Fibroblast of pulmonary artery (primary cell): ENCODE measurements around the gene MEI4.
"Not testable (repeated sequence)": the region's sequence is repeated elsewhere in the genome, so short reads cannot be mapped to it uniquely, and the experiment has no call there.

ENCODE experiments used
- DNase-seq: peaks from one replicate; pipeline ENCODE4 v3.0.0-alpha.2; 2010; ENCODE audit warnings: low read depth
- H3K4me3 ChIP-seq: replicated peaks from 2 replicates; pipeline ENCODE4 v1.5.1; 2011; ENCODE audit warnings: low read depth, mild to moderate bottlenecking, control low read depth, low read length, moderate library complexity
- TF ChIP-seq, protein P1 (sequence below): IDR thresholded peaks from 2 replicates; pipeline ENCODE4 v1.5.1; 2011; ENCODE audit warnings: mild to moderate bottlenecking, control low read depth, low read length, inconsistent platforms; ENCODE audit errors: missing control alignments

The MEI4 gene

DNA sequence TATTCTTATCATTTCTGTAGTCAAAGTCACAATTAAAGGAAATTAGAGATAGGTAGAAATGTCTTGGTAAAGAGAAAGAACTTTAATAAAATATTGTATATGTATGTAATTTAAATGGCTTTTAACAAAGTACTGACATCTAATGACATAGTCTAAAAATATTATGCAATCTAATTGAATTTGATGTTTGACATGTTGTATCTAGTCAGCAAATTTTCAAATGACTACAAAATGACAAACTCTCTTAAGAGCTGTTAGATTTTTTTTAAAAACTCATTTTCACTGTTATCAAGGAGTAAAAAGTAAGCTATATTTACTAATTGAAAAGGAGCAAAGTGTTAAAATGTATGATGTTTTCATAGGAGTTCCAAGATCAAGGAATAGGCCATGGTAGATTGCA is 176.9 kb downstream of the MEI4 start:
- DNase-seq: no peak

DNA sequence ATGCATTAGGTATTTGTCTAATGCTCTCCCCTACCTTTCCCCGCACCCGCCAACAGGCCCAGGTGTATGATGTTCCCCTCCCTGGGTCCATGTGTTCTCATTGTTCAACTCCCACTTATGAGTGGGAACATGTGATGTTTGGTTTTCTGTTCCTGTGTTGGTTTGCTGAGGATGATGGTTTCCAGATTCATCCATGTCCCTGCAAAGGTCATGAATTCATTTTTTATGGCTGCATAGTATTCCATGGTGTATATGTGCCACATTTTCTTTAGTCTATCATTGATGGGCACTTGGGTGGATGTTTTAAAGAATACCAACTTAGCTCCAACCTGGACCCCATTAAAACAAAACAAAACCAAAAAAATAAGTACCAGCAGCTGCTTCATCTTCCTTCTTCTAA is 180.9 kb downstream of the MEI4 start:
- not testable (repeated sequence) for H3K4me3 ChIP-seq, DNase-seq

More for the DNA sequence above, 176.9 kb downstream of the MEI4 start:
- TF ChIP-seq, protein P1, sequence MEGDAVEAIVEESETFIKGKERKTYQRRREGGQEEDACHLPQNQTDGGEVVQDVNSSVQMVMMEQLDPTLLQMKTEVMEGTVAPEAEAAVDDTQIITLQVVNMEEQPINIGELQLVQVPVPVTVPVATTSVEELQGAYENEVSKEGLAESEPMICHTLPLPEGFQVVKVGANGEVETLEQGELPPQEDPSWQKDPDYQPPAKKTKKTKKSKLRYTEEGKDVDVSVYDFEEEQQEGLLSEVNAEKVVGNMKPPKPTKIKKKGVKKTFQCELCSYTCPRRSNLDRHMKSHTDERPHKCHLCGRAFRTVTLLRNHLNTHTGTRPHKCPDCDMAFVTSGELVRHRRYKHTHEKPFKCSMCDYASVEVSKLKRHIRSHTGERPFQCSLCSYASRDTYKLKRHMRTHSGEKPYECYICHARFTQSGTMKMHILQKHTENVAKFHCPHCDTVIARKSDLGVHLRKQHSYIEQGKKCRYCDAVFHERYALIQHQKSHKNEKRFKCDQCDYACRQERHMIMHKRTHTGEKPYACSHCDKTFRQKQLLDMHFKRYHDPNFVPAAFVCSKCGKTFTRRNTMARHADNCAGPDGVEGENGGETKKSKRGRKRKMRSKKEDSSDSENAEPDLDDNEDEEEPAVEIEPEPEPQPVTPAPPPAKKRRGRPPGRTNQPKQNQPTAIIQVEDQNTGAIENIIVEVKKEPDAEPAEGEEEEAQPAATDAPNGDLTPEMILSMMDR: no peak
- no peak overlapping the region for H3K4me3 ChIP-seq

DNA sequence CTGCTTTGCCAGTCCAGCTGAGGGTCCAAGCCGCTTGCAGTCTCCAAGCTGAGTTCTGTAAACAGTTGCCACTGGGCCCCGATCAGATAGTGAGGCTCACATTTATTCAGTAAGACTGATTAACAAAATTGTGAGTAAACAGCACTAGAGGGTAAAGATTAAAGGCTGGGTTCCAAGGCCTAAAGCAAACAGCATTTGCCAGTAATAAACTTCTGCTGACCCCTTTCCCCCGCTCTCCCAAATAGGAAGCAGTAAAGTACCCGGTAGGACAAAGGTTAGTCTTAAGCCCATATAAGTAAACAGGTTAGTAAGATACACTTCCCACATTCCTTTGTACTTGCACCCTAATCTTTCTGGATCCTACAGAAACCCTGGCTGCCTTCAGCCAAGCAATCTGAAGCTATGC is 181.8 kb downstream of the MEI4 start:
- no peak for DNase-seq
- H3K4me3 ChIP-seq: no peak overlapping the region
- TF ChIP-seq, protein P1: no peak

- H3K4me3 ChIP-seq: no peak overlapping the region
- TF ChIP-seq, protein P1: no peak
- DNase-seq: no peak
Observed at GRCh38 chr6:77837034-77837784, 184.4 kb downstream of the MEI4 start.

DNA sequence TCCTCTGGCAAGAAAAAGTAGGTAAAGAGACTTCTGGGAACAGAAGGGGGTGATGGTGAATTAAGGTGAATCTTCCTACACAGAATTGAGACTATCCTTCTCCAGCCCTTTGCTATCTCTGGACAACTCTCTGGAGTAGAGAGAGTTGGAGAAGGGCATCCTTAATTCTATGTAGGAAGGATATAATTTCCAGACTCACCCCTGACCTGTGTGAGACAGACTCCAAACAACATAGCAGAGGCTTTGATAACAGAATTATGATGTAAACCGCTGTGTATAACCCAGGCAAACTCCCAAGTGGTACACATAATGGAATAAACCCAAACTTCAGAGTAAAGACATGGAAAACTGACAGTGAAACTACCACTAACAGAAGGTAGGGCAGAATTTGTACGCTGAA is 186.5 kb downstream of the MEI4 start:
- TF ChIP-seq, protein P1: no peak
- H3K4me3 ChIP-seq: no peak overlapping the region
- DNase-seq: no peak

DNA sequence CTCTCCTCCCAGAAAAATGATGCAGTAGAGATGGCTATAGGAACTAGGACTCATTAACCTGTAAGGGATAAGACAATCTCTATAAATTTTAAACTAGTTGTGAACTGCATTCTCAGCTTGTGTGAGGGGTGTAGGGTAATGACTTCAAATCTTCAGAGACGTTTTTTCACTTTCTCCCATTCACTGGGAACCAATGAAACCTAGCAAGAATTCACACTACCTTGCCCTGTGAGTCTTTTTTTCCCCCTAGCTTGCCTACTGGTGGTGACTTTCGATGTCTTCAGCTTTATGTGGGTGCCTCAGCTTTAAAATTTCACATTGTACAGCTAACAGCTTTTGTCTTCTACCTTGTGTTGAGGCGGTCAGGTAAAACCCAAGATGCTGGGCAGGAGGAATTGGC is 192.0 kb downstream of the MEI4 start:
- TF ChIP-seq, protein P1: no peak
- H3K4me3 ChIP-seq: no peak overlapping the region
- no peak for DNase-seq

DNA sequence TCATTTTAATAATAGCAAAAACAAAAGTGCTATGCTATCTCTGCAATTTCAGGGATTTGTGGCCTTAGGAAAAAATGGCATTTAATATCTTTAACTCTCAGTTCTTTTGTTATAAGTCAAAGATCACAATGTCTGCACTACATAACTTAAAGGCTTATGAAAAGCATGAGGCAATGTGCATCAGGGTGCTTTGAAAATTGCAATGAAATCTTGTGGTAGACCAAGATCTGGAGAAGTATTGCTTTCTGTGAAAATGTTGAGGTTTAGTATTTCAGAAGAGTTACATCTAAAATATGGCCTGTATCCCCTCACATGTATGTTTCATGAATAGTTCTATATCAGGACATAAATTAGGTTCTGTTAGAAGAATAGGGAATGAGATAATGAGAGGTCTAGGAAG is 200.6 kb downstream of the MEI4 start:
- no peak for DNase-seq
- TF ChIP-seq, protein P1: no peak
- no peak overlapping the region for H3K4me3 ChIP-seq
